Memory B cell (primary cell): Measurements from ENCODE around the gene RGP1.

Experiments
- ATAC-seq: fragments of 150-1000 bp; cut with Tn5 transposase; 2 replicates; pipeline ENCODE4 v1.10.0; 2021; ENCODE audit warnings: low read depth, mild to moderate bottlenecking, moderate library complexity
- DNase-seq, 2 donors: peaks; one replicate each; pipeline ENCODE4 v3.0.0; 2022; ENCODE audit warnings: low spot score in 2 of 2
- H3K27ac Mint-ChIP-seq: one replicate; pipeline ENCODE4 v1.8.0; 2022; ENCODE audit warnings: mild to moderate bottlenecking, moderate library complexity, mixed read lengths
- H3K27me3 Mint-ChIP-seq: one replicate; pipeline ENCODE4 v1.8.0; 2022; ENCODE audit warnings: mixed read lengths
- H3K36me3 Mint-ChIP-seq: one replicate; pipeline ENCODE4 v1.8.0; 2022; ENCODE audit warnings: mild to moderate bottlenecking, mixed read lengths
- H3K4me1 Mint-ChIP-seq: one replicate; pipeline ENCODE4 v1.8.0; 2022; ENCODE audit warnings: mixed read lengths
- H3K4me3 Mint-ChIP-seq: one replicate; pipeline ENCODE4 v1.8.0; 2022; ENCODE audit warnings: mild to moderate bottlenecking, moderate library complexity, mixed read lengths
- H3K9me3 Mint-ChIP-seq: one replicate; pipeline ENCODE4 v1.8.0; 2022; ENCODE audit warnings: mixed read lengths

Gene RGP1

DNA sequence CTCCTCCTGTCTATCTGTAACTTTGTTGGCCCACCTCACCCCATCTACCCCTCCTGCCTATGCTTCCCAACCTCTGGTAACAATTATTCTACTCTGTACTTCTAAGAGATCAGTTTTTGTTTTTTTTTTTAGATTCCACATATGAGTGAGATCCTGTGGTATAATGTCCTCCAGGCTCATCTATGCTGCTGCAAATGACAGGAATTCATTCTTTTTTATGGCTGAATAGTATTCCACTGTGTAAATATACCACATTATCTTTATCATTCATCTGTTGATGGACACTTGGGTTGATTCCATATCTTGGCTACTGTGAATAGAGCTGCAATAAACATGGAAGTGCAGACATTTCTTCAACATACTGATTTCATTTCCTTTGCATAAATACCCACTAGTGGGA, 34.3 kb downstream of the RGP1 start:
- DNase-seq (no peak), ATAC-seq (no peak)
- no peak overlapping the region for H3K4me3 Mint-ChIP-seq
- peaks cover 30% of the 10 kb centered on the region for H3K36me3 Mint-ChIP-seq
- no peak overlapping the region for H3K27ac Mint-ChIP-seq
- no peaks in the 10 kb centered on the region for H3K4me1 Mint-ChIP-seq
- H3K27me3 Mint-ChIP-seq, result no peaks in the 10 kb centered on the region
- H3K9me3 Mint-ChIP-seq, result peaks cover 2% of the 10 kb centered on the region

DNA sequence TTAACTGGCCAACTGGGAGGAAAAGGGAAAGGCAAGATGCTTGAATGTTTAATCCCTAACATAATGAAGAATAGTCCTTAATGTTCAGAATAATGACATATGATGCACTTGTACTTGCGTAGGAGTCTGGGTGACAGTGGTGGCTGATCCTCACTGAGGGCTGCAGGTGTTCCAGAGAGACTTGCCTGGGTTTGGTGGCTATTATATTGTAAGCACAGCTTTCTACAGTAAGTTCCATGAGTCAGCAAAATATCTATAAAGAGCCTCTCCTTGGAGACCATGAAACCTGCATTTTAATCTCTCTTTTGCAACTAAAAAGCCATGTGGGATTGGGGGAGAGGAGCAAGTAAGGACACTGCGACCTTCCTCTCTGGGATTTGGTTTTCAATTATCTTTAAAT, 40.5 kb downstream of the RGP1 start:
- Mint-ChIP-seq H3K27me3 (peaks cover 3% of the 10 kb centered on the region), H3K4me3 (no peak overlapping the region), H3K36me3 (peaks cover 15% of the 10 kb centered on the region), H3K4me1 (peaks cover 6% of the 10 kb centered on the region), H3K9me3 (no peaks in the 10 kb centered on the region), H3K27ac (no peak overlapping the region)
- ATAC-seq, result no peak
- DNase-seq, result no peak

DNA sequence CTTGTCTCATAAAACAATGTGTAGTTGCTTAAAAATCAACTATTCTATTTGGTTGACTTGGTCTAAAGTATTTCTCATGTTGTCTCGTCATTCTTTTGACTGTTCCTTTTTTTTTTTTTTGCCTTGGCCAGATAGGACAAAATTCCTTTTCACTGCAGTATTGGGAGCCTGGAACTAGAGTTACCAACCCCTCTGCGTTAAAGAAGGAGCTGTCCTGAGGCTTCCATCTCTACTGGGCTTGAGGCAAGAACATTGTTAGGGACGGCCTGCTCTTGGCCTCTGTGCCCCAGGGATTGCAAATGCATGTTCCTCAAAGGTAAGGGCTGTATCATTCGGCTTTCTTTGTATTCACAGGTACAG, 40.9 kb downstream of the RGP1 start:
- Mint-ChIP-seq H3K27ac (no peak overlapping the region), H3K27me3 (peaks cover 3% of the 10 kb centered on the region), H3K4me1 (peaks cover 6% of the 10 kb centered on the region), H3K4me3 (no peak overlapping the region), H3K9me3 (no peaks in the 10 kb centered on the region), H3K36me3 (peaks cover 12% of the 10 kb centered on the region)
- ATAC-seq (no peak), DNase-seq (no peak)

DNA sequence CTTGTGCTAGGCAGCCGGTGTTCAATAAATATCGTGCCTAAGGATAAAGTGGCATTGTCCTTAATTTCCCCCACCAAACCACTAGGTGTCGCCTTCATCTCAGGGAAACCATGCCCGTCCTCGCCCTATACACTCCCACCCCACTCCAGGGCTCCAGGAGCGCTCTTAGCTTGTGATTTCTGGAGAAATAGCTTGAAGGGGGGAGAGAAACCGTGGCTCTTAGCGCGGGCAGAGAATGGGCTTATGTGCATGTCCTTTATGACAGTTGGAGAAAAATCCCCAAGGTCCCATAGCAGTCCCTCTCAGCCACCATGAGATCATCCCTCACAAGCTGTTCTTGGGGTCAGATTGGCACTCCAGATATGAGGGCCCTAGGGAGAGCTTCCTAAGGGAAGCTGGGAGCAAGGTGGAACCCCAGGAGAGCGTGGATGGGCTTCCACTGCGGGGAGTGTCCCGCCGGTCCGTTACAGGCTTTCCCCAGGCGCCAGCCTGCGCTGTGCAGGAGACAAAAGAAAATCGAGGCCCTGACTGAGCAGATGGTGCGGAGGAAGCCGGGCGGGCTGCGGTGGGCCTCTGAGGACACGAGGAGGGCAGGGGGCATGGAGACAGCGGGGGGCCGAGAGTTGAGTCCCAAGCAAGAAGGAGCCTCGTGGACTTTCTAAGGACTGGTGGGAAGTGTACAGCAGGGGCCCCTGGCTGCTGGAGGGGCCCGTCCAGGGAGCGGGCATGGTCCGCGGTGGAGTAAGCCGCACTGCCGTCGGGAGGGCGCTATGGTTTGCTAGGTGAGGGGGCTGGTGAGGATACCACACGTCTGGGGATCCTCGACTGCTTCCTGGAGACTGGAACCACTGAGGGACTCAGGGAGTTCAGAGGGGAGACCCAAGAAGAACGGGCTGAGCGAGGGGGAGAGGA, 41.6 kb downstream of the RGP1 start:
- Mint-ChIP-seq H3K4me3 (peak overlapping the region; percentile 70), H3K27ac (no peak overlapping the region), H3K36me3 (peaks cover 11% of the 10 kb centered on the region), H3K9me3 (no peaks in the 10 kb centered on the region), H3K4me1 (peaks cover 8% of the 10 kb centered on the region), H3K27me3 (peaks cover 3% of the 10 kb centered on the region)
- DNase-seq (peak; percentile 48 to 68), ATAC-seq (peak; percentile 86)

DNA sequence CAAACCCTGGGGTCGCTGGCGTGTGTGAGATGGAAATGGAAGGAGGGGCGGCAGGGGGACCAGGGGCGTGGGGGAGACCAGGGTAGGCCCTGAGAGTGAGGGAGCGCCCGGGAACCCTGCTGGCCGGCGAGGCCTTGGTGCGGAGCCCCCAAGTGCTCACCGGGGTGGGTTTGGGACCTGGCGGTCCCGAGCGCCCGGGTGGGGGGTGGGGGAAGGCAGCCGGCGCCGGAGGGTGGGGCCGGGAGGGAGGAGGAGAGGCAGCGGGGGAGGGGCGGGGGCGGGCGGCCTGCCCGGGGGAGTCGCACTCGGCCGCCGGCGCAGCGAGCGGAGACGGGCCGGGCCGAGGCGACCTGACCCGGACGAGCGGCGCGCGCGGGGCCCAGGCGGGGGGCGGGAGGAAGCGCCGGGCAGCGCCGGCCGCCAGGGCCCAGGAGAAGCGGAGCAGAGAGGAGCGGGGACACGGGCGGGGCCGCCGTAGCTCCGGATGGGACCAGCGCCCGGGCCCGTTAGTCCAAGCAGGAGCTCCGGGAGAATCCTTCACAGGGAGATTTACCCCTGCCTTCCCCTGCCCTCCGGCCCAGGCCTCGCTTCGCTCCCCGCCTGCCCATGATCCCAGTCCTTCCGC, 42.3 kb downstream of the RGP1 start, which contains the start of gene NPR2:
TSS of gene NPR2 (plus strand) at position 295 of the 625 bp plus-strand sequence. CDS start 818 bp downstream, outside the sequence.
- ATAC-seq (no peak), DNase-seq (no peak)
- Mint-ChIP-seq H3K4me1 (peaks cover 9% of the 10 kb centered on the region), H3K4me3 (peak within 1 kb of the TSS; percentile 70), H3K36me3 (peaks cover 5% of the 10 kb centered on the region), H3K27me3 (peaks cover 3% of the 10 kb centered on the region), H3K27ac (no peak within 1 kb of the TSS), H3K9me3 (no peaks in the 10 kb centered on the region)

DNA sequence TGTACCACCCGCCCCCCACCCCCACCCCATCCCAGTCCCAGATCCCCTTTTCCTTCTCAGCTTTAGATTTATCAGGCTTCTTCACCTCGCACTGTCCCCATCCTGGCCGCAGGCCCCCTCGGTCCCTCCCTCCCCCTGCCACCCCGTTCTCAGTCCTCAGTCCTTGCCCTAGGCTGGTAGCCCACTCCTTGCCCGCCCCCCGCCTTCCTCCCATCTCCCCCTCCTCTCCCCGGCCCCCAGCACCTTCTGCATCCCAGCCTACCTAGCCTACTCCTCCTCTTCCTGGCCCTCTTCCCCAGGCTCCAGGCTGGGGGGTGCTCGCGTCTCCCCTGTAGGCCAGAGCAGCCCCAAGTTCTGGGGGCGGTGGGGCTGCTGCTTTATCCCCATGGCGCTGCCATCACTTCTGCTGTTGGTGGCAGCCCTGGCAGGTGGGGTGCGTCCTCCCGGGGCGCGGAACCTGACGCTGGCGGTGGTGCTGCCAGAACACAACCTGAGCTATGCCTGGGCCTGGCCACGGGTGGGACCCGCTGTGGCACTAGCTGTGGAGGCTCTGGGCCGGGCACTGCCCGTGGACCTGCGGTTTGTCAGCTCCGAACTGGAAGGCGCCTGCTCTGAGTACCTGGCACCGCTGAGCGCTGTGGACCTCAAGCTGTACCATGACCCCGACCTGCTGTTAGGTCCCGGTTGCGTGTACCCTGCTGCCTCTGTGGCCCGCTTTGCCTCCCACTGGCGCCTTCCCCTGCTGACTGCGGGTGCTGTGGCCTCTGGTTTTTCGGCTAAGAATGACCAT, 43.1 kb downstream of the RGP1 start:
- H3K36me3 Mint-ChIP-seq, result peaks cover 5% of the 10 kb centered on the region
- ATAC-seq, result no peak
- DNase-seq, result no peak

DNA sequence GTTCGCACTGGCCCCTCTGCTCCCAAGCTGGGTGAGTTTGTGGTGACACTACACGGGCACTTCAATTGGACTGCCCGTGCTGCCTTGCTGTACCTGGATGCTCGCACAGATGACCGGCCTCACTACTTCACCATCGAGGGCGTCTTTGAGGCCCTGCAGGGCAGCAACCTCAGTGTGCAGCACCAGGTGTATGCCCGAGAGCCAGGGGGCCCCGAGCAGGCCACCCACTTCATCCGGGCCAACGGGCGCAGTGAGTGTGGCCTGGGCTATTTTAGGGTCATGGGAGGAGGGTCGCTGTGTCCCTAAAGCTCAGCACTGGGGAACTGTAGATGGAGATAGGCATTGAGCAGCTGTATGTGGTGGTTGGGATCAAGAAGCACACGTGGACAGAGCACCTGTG, 43.7 kb downstream of the RGP1 start:
- Mint-ChIP-seq H3K36me3 (peaks cover 5% of the 10 kb centered on the region), H3K4me1 (peaks cover 9% of the 10 kb centered on the region), H3K27ac (no peak overlapping the region), H3K9me3 (no peaks in the 10 kb centered on the region), H3K27me3 (peaks cover 3% of the 10 kb centered on the region), H3K4me3 (no peak overlapping the region)
- ATAC-seq, result no peak
- no peak for DNase-seq

More for the DNA sequence above, 43.1 kb downstream of the RGP1 start:
- peaks cover 3% of the 10 kb centered on the region for H3K27me3 Mint-ChIP-seq
- H3K27ac Mint-ChIP-seq, result no peak overlapping the region
- no peak overlapping the region for H3K4me3 Mint-ChIP-seq
- H3K4me1 Mint-ChIP-seq, result peaks cover 9% of the 10 kb centered on the region
- no peaks in the 10 kb centered on the region for H3K9me3 Mint-ChIP-seq

DNA sequence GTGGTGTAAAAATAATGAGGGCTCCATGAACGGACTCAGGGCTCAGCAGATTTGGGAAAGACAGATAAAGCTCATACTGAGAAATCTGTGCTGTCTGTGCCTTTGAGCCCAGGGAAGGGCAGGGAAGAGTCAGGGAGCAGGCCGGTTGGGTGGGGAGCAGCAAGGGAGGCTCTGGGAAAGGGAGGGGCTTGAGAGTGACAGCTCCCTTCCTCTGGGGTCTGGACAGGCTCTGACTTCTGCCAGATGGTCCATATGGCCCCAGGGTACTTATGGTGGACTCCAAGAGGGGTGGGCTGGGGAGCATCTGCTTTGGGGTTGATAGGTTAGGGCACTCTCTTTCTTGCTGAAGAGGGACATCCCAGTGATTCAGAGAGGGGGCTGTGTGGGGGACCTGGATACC, 44.4 kb downstream of the RGP1 start:
- Mint-ChIP-seq H3K27me3 (peaks cover 3% of the 10 kb centered on the region), H3K36me3 (peaks cover 5% of the 10 kb centered on the region), H3K27ac (no peak overlapping the region), H3K4me1 (peaks cover 9% of the 10 kb centered on the region), H3K9me3 (no peaks in the 10 kb centered on the region), H3K4me3 (no peak overlapping the region)
- no peak for ATAC-seq
- no peak for DNase-seq

DNA sequence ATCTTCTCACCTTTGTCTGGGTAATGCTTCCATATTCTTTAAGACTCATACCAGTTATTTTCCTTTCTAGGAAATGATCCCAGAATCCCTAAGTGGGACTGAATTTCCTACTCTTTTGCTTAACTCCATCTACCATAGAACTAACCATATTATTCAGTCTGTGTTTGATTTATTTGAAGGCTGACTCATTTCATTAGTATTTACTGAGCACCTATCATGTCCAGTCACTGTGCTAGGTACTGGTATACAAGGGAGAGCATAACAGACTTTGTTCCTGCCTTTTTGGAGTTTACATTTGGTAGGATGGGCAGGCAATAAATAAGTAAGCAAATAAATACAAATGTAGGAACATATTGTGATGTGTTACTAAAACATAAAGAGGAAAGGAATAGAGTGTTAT, 46.6 kb downstream of the RGP1 start:
- no peaks in the 10 kb centered on the region for H3K9me3 Mint-ChIP-seq
- H3K27ac Mint-ChIP-seq, result no peak overlapping the region

DNA sequence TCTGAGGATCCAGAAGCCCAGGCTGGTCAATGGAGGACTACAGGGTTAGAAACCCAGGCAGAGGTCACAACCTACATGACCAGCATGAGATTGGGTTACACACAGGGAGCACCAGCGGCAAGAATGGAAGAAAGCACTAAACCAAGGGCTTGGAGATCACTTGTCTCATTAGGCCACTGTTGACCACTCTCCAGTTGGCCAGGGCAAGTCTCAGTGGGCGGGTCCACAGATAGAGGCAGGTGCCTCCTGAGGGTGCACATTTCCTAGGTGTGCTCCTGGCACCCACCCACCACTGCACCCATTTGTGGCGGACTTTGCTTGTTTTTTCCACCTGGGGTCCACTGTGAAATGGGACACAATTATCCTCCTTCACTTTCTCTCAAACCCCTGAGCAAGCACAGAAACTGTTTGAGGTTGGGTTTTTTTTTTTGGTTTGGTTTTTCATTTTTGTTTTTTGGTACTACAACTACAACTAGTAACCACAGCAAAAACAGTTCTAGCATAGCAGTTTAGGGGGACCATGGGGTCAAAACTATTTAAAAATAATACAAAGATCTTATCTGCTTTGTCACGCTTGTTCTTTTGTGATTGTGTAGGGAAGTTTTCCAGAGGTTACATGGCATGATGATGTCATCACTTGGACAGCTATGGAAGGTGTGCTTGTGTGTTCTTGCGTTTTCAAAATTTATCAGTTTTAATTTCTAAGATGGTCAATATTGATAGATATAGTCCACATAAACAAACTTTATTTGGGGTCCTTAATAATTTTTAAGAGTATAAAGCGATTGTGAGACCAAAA, 48.4 kb downstream of the RGP1 start:
- Mint-ChIP-seq H3K9me3 (no peaks in the 10 kb centered on the region), H3K27me3 (no peaks in the 10 kb centered on the region), H3K4me1 (peaks cover 3% of the 10 kb centered on the region), H3K4me3 (no peak overlapping the region), H3K27ac (no peak overlapping the region), H3K36me3 (peaks cover 19% of the 10 kb centered on the region)
- no peak for ATAC-seq
- DNase-seq, result no peak

More for the DNA sequence above, 46.6 kb downstream of the RGP1 start:
- Mint-ChIP-seq H3K4me1 (peaks cover 6% of the 10 kb centered on the region), H3K27me3 (peaks cover 3% of the 10 kb centered on the region), H3K4me3 (no peak overlapping the region), H3K36me3 (peaks cover 9% of the 10 kb centered on the region)
- ATAC-seq (no peak), DNase-seq (no peak)

DNA sequence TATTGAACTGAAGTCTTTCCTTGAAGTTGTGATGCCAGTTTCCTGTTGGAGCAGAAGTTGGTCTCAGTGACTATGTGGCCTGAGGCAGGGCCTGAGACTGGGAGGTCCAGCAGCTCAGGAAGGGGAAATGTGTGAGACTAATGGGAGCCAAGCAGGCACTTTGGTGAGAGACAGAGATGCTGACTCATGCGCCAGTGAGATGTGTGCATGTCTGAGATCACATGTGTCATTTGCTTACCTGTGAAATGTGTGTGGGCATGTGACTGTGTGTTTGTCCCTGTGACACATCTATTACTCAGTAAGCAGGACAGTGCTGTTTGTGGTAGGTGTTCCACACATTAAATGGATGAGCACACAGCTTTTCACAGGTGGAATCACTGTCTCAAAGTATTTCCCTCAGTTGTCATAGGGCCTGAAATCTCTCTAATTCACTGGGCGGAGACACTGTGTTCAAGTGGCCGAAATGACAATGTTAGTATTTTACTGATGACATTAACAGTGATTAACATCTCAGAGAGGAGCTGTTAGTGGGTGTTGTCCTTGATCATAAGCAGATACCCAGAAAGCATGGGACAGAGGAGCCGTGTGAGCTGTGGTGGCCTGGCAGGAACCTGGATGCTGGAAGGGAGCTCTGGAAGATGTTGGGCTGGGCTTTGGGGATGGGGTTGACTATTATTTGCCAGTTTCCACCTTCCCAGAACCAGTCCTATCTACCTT, 49.7 kb downstream of the RGP1 start:
- peaks cover 3% of the 10 kb centered on the region for H3K4me1 Mint-ChIP-seq
- DNase-seq (no peak), ATAC-seq (no peak)
- H3K36me3 Mint-ChIP-seq, result peaks cover 18% of the 10 kb centered on the region
- no peaks in the 10 kb centered on the region for H3K27me3 Mint-ChIP-seq
- no peak overlapping the region for H3K4me3 Mint-ChIP-seq
- no peaks in the 10 kb centered on the region for H3K9me3 Mint-ChIP-seq
- no peak overlapping the region for H3K27ac Mint-ChIP-seq

DNA sequence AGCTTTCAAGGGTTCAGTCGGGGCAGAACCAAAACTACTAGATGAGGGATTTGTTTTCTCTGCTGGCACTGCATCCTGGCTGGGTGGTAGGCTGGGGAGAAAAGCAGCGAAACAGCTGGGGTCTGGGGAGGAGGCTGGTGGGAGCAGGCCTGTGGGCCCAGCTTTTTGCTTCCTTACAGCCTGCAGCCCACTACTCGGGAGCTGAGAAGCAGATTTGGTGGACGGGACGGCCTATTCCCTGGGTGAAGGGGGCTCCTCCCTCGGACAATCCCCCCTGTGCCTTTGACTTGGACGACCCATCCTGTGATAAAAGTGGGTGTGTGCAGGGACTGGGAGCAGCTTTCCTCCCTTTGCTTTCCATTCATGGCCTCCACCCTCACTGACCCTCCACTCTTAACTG, 51.4 kb downstream of the RGP1 start:
- Mint-ChIP-seq H3K4me3 (no peak overlapping the region), H3K4me1 (peaks cover 3% of the 10 kb centered on the region), H3K27ac (no peak overlapping the region), H3K9me3 (no peaks in the 10 kb centered on the region), H3K27me3 (no peaks in the 10 kb centered on the region), H3K36me3 (peaks cover 20% of the 10 kb centered on the region)
- ATAC-seq (no peak), DNase-seq (no peak)
